ENCODE results near the gene NPNT.

Gene NPNT

DNA sequence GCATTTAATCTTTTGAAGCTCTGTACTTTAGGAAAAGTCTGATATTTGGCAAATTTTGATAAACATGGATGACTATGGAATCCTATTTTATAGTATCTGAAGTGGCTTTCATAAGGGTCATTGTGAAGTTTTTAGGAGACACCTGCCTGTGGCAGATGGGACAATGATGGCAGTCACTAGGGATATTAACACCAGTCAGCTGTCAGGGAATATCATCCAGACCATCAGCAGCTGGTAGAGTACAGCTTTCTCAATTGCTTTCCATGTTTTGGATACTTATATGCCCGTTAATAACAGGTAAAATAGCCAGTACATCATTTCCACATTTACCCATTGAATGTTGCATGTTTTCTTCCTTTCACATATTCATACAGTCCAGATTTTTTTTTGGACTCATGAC lies 39.1 kb downstream of the NPNT start:
- no peak overlapping the region for H3K9ac ChIP-seq (ENCODE audit: low read depth, low read length, poor library complexity, severe bottlenecking)
- H3K27me3 ChIP-seq (ENCODE audit: insufficient read depth, low read length, poor library complexity, severe bottlenecking), result no peaks in the 10 kb centered on the region
- no peak overlapping the region for H3K4me2 ChIP-seq (ENCODE audit: low read depth, low read length, poor library complexity, severe bottlenecking)
- no peaks in the 10 kb centered on the region for H3K36me3 ChIP-seq (ENCODE audit: insufficient read depth, low read length)
- H3K79me2 ChIP-seq (ENCODE audit: insufficient read depth, low read length), result no peaks in the 10 kb centered on the region
- H2AFZ ChIP-seq (ENCODE audit: low read length), result no peak overlapping the region
- no peaks in the 10 kb centered on the region for H3K9me2 ChIP-seq (replicated peaks; ENCODE audit: low read depth, low read length)
- no peaks in the 10 kb centered on the region for H3F3A ChIP-seq (ENCODE audit: low read depth)
- no peaks in the 10 kb centered on the region for H3K9me3 ChIP-seq (ENCODE audit: insufficient read depth, low read depth, low read length)
- TF ChIP-seq, protein P1, sequence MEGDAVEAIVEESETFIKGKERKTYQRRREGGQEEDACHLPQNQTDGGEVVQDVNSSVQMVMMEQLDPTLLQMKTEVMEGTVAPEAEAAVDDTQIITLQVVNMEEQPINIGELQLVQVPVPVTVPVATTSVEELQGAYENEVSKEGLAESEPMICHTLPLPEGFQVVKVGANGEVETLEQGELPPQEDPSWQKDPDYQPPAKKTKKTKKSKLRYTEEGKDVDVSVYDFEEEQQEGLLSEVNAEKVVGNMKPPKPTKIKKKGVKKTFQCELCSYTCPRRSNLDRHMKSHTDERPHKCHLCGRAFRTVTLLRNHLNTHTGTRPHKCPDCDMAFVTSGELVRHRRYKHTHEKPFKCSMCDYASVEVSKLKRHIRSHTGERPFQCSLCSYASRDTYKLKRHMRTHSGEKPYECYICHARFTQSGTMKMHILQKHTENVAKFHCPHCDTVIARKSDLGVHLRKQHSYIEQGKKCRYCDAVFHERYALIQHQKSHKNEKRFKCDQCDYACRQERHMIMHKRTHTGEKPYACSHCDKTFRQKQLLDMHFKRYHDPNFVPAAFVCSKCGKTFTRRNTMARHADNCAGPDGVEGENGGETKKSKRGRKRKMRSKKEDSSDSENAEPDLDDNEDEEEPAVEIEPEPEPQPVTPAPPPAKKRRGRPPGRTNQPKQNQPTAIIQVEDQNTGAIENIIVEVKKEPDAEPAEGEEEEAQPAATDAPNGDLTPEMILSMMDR (conservative IDR thresholded peaks at IDR 0.05; ENCODE audit: low read length), result no peak
- TF ChIP-seq EZH2phosphoT487 (IDR thresholded peaks at IDR 0.05; ENCODE audit: borderline replicate concordance), result no peak
- H3K4me1 ChIP-seq (ENCODE audit: insufficient read depth, low read length, poor library complexity, severe bottlenecking), result no peaks in the 10 kb centered on the region
- no peaks in the 10 kb centered on the region for H4K20me1 ChIP-seq (ENCODE audit: insufficient read depth, low read length, poor library complexity, severe bottlenecking)
- H3K4me3 ChIP-seq (ENCODE audit: low read length, poor library complexity, severe bottlenecking), result no peak overlapping the region

DNA sequence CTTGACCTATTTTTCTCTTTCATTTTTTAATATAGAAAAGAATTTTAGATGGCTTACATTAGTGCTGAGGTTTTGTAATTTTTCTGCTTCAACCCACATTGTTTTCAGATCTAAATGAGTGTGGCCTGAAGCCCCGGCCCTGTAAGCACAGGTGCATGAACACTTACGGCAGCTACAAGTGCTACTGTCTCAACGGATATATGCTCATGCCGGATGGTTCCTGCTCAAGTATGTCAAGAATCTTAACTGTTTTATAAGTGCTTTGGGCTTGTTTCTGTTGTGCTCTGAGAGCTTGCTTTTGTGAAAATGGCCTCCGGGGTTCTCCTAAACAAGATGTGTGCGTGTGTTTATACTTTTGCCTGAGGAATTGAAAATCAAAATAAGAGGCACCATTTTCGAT lies 41.6 kb downstream of the NPNT start:
- no peaks in the 10 kb centered on the region for H3F3A ChIP-seq (ENCODE audit: low read depth)
- TF ChIP-seq EZH2phosphoT487 (IDR thresholded peaks at IDR 0.05; ENCODE audit: borderline replicate concordance), result no peak
- TF ChIP-seq, protein P1 (conservative IDR thresholded peaks at IDR 0.05; ENCODE audit: low read length), result no peak
- H3K79me2 ChIP-seq (ENCODE audit: insufficient read depth, low read length), result no peaks in the 10 kb centered on the region
- H3K4me3 ChIP-seq (ENCODE audit: low read length, poor library complexity, severe bottlenecking), result no peak overlapping the region
- H3K4me2 ChIP-seq (ENCODE audit: low read depth, low read length, poor library complexity, severe bottlenecking), result no peak overlapping the region
- no peaks in the 10 kb centered on the region for H3K36me3 ChIP-seq (ENCODE audit: insufficient read depth, low read length)
- H3K27me3 ChIP-seq (ENCODE audit: insufficient read depth, low read length, poor library complexity, severe bottlenecking), result no peaks in the 10 kb centered on the region
- no peaks in the 10 kb centered on the region for H3K4me1 ChIP-seq (ENCODE audit: insufficient read depth, low read length, poor library complexity, severe bottlenecking)
- no peaks in the 10 kb centered on the region for H4K20me1 ChIP-seq (ENCODE audit: insufficient read depth, low read length, poor library complexity, severe bottlenecking)
- no peaks in the 10 kb centered on the region for H3K9me2 ChIP-seq (replicated peaks; ENCODE audit: low read depth, low read length)
- no peak overlapping the region for H3K9ac ChIP-seq (ENCODE audit: low read depth, low read length, poor library complexity, severe bottlenecking)
- no peak overlapping the region for H2AFZ ChIP-seq (ENCODE audit: low read length)
- no peaks in the 10 kb centered on the region for H3K9me3 ChIP-seq (ENCODE audit: insufficient read depth, low read depth, low read length)

DNA sequence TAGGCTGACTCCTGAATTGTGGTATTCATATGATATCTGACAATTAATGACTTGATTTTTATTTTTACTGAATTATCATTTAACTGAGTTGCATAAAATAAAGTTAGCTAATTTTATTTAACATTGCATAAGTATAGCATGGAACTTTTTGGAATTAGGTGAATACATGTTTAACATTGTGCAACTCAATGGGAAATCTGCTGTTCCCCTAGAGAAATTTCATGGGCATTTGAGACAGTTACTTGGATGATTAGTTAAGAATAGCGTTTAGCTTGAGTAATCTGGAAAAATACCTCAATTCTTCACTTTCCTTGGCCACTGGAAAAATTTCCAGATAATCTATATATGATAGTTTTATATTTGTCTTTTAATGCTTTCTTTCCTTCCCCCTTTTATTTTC lies 42.5 kb downstream of the NPNT start:
- no peaks in the 10 kb centered on the region for H3K9me3 ChIP-seq (ENCODE audit: insufficient read depth, low read depth, low read length)
- H3K9ac ChIP-seq (ENCODE audit: low read depth, low read length, poor library complexity, severe bottlenecking), result no peak overlapping the region
- H3K4me1 ChIP-seq (ENCODE audit: insufficient read depth, low read length, poor library complexity, severe bottlenecking), result no peaks in the 10 kb centered on the region
- no peaks in the 10 kb centered on the region for H3K27me3 ChIP-seq (ENCODE audit: insufficient read depth, low read length, poor library complexity, severe bottlenecking)
- H3K36me3 ChIP-seq (ENCODE audit: insufficient read depth, low read length), result no peaks in the 10 kb centered on the region
- H3K4me3 ChIP-seq (ENCODE audit: low read length, poor library complexity, severe bottlenecking), result no peak overlapping the region
- no peak overlapping the region for H2AFZ ChIP-seq (ENCODE audit: low read length)
- TF ChIP-seq EZH2phosphoT487 (IDR thresholded peaks at IDR 0.05; ENCODE audit: borderline replicate concordance), result no peak
- TF ChIP-seq, protein P1 (conservative IDR thresholded peaks at IDR 0.05; ENCODE audit: low read length), result no peak
- H3K79me2 ChIP-seq (ENCODE audit: insufficient read depth, low read length), result no peaks in the 10 kb centered on the region
- no peak overlapping the region for H3K4me2 ChIP-seq (ENCODE audit: low read depth, low read length, poor library complexity, severe bottlenecking)
- H4K20me1 ChIP-seq (ENCODE audit: insufficient read depth, low read length, poor library complexity, severe bottlenecking), result no peaks in the 10 kb centered on the region
- no peaks in the 10 kb centered on the region for H3K9me2 ChIP-seq (replicated peaks; ENCODE audit: low read depth, low read length)
- no peaks in the 10 kb centered on the region for H3F3A ChIP-seq (ENCODE audit: low read depth)

Measured in Loucy (cell line).